ENCODE measurements around the gene KIF5A. TPM values are rescaled to one million over a fixed set of nuclear protein-coding genes. Genes with fewer than 3 reads are reported as not detected.

KIF5A gene
- total RNA-seq, 1 experiment from 2014 or later, result 0.05 TPM

- Mint-ChIP-seq H3K9me3 (ENCODE audit: unreplicated experiment) (no peaks in the 10 kb centered on the region), H3K27ac (ENCODE audit: unreplicated experiment) (no peak overlapping the region), H3K4me1 (ENCODE audit: low read depth, unreplicated experiment) (no peaks in the 10 kb centered on the region), H3K4me3 (ENCODE audit: unreplicated experiment) (no peak overlapping the region), H3K36me3 (ENCODE audit: insufficient read depth, unreplicated experiment) (peaks cover 91% of the 10 kb centered on the region), H3K27me3 (ENCODE audit: insufficient read depth, unreplicated experiment) (no peaks in the 10 kb centered on the region)
- BruUV-seq (replicated peaks), result no TSS peak
- ChIA-PET POLR2A (no interaction called here), CTCF (interaction anchor here (0.6 kb wide), 1 partner anchor 247 kb away, joined by 3 read pairs; no protein-coding TSS in a partner anchor)
- intact Hi-C loops (cut with micrococcal nuclease; ENCODE audit: unreplicated experiment), result no loop called here
- H3K27me3 ChIP-seq (replicated peaks; ENCODE audit: control insufficient read depth, insufficient read depth, low read length), result no peaks in the 10 kb centered on the region
- peaks cover under 1% of the 10 kb centered on the region; the same call in 1 of the 2 replicates for H3K36me3 ChIP-seq (ENCODE audit: control insufficient read depth, insufficient read depth, low read length)
- no peak overlapping the region for H3K4me3 ChIP-seq (ENCODE audit: low read depth, low read length)
- no peaks in the 10 kb centered on the region for H3K9me3 ChIP-seq
- no peak for DNase-seq
- no peaks in the 10 kb centered on the region for H3K4me1 ChIP-seq
- TF ChIP-seq CTCF (IDR thresholded peaks at IDR 0.05; ENCODE audit: insufficient read depth in 1 of 2, low read depth in 1 of 2, low read length in 1 of 2, severe bottlenecking in 1 of 2, unreplicated experiment in 1 of 2), result no peak
Observed at GRCh38 chr12:57511161-57511560, 38.7 kb upstream of the KIF5A start.

DNA sequence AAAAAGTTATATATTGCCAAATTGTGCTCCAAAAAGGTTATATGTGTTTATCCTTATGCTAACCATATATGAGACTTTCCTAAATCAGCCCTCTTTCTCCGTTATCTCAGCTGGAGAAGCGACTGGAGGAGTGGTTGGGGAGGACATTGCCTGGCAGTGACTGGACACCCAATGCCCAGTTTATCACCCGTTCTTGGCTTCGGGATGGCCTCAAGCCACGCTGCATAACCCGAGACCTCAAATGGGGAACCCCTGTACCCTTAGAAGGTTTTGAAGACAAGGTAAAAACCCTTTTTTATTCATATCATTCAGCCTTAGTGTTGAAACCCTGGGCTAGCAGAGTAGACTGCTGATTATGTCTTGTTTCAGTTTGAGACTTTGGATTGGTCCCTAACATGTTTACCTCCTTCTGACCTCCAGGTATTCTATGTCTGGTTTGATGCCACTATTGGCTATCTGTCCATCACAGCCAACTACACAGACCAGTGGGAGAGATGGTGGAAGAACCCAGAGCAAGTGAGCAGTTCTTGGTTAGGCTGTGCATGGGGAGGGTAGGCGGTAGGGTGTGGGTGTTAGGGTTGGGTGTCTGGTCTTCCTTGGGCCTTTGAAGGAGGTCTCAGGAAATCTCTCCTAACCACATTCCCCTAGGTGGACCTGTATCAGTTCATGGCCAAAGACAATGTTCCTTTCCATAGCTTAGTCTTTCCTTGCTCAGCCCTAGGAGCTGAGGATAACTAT, 38.1 kb upstream of the KIF5A start:
- H3K4me3 ChIP-seq (ENCODE audit: low read depth, low read length), result no peak overlapping the region
- POLR2A ChIA-PET, result interaction anchor here (0.6 kb wide), 1 partner anchor 92 kb away, joined by 3 read pairs; no protein-coding TSS in a partner anchor
- Mint-ChIP-seq H3K36me3 (ENCODE audit: insufficient read depth, unreplicated experiment) (peaks cover 91% of the 10 kb centered on the region), H3K4me1 (ENCODE audit: low read depth, unreplicated experiment) (peaks cover 2% of the 10 kb centered on the region), H3K27ac (ENCODE audit: unreplicated experiment) (no peak overlapping the region), H3K4me3 (ENCODE audit: unreplicated experiment) (no peak overlapping the region), H3K9me3 (ENCODE audit: unreplicated experiment) (no peaks in the 10 kb centered on the region), H3K27me3 (ENCODE audit: insufficient read depth, unreplicated experiment) (no peaks in the 10 kb centered on the region)
- intact Hi-C loops (cut with micrococcal nuclease; ENCODE audit: unreplicated experiment), result no loop called here
- peaks cover 1% of the 10 kb centered on the region; the same call in 1 of the 2 replicates for H3K36me3 ChIP-seq (ENCODE audit: control insufficient read depth, insufficient read depth, low read length)
- H3K4me1 ChIP-seq, result no peaks in the 10 kb centered on the region
- BruUV-seq (replicated peaks), result no TSS peak
- no peak for TF ChIP-seq CTCF (IDR thresholded peaks at IDR 0.05; ENCODE audit: insufficient read depth in 1 of 2, low read depth in 1 of 2, low read length in 1 of 2, severe bottlenecking in 1 of 2, unreplicated experiment in 1 of 2)
- DNase-seq, result no peak
- no peaks in the 10 kb centered on the region for H3K9me3 ChIP-seq
- CTCF ChIA-PET, result interaction anchor here (0.6 kb wide), 1 partner anchor 247 kb away, joined by 3 read pairs; no protein-coding TSS in a partner anchor
- no peaks in the 10 kb centered on the region for H3K27me3 ChIP-seq (replicated peaks; ENCODE audit: control insufficient read depth, insufficient read depth, low read length)

DNA sequence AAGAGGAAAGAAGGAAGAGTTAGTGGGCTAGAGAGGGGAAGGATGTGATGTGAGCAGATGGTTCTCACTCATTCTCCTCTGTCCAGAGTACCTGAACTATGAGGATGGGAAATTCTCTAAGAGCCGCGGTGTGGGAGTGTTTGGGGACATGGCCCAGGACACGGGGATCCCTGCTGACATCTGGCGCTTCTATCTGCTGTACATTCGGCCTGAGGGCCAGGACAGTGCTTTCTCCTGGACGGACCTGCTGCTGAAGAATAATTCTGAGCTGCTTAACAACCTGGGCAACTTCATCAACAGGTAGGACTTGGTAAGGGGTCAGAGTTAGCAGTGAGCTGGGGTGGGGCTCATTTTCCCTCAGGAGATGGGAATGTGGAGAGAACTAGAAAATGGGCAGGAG, 37.2 kb upstream of the KIF5A start:
- CTCF ChIA-PET, result no interaction called here
- no peaks in the 10 kb centered on the region for H3K9me3 ChIP-seq
- H3K36me3 ChIP-seq (ENCODE audit: control insufficient read depth, insufficient read depth, low read length), result peaks cover 4% of the 10 kb centered on the region
- intact Hi-C loops (cut with micrococcal nuclease; ENCODE audit: unreplicated experiment), result no loop called here
- H3K4me1 Mint-ChIP-seq (ENCODE audit: low read depth, unreplicated experiment), result peaks cover 7% of the 10 kb centered on the region
- H3K9me3 Mint-ChIP-seq (ENCODE audit: unreplicated experiment), result no peaks in the 10 kb centered on the region
- BruUV-seq (replicated peaks), result no TSS peak
- H3K36me3 Mint-ChIP-seq (ENCODE audit: insufficient read depth, unreplicated experiment), result peaks cover 100% of the 10 kb centered on the region
- H3K4me3 Mint-ChIP-seq (ENCODE audit: unreplicated experiment), result no peak overlapping the region
- no peak for TF ChIP-seq CTCF (IDR thresholded peaks at IDR 0.05; ENCODE audit: insufficient read depth in 1 of 2, low read depth in 1 of 2, low read length in 1 of 2, severe bottlenecking in 1 of 2, unreplicated experiment in 1 of 2)
- H3K4me1 ChIP-seq, result no peaks in the 10 kb centered on the region
- no peak for DNase-seq
- H3K4me3 ChIP-seq (ENCODE audit: low read depth, low read length), result no peak overlapping the region
- H3K27me3 ChIP-seq (replicated peaks; ENCODE audit: control insufficient read depth, insufficient read depth, low read length), result no peaks in the 10 kb centered on the region
- no peaks in the 10 kb centered on the region for H3K27me3 Mint-ChIP-seq (ENCODE audit: insufficient read depth, unreplicated experiment)
- POLR2A ChIA-PET, result no interaction called here
- H3K27ac Mint-ChIP-seq (ENCODE audit: unreplicated experiment), result no peak overlapping the region

All from Caco-2 (cell line).